Measurements from ENCODE around the gene CNOT4. TPM values are rescaled to one million over a fixed set of nuclear protein-coding genes. Genes with fewer than 3 reads are reported as not detected.
A peak's percentile ranks its signal among the peaks of the same experiment; 100 is the strongest.

The CNOT4 gene
- polyA plus RNA-seq, 2 of the 4 experiments (the other 2 are of a cell fraction), result 10.0 to 16.4 TPM

GRCh38 chr7:135557455-135558336, 47.8 kb upstream of the CNOT4 start, which contains the start of gene NUP205:
Gene NUP205 (plus strand): TSS chr7:135557917. CDS start chr7:135557945, 28 bp downstream.
- FAIRE-seq, result peak; percentile 56
- TF ChIP-seq, protein P1, sequence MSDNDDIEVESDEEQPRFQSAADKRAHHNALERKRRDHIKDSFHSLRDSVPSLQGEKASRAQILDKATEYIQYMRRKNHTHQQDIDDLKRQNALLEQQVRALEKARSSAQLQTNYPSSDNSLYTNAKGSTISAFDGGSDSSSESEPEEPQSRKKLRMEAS (IDR thresholded peaks at IDR 0.05), result peak; percentile 96
- no peak for TF ChIP-seq BHLHE40 (IDR thresholded peaks at IDR 0.05; ENCODE audit: low read depth, low read length)
- peak; percentile 89 to 93; a peak in 4 of 5 replicates for TF ChIP-seq JUN (IDR thresholded peaks at IDR 0.05)
- no peak; the same call in 1 of the 2 replicates for TF ChIP-seq HOXA7 (CRISPR knock-in tag; IDR thresholded peaks at IDR 0.05)
- peak; percentile 59 for TF ChIP-seq KDM5A (IDR thresholded peaks at IDR 0.05)
- TF ChIP-seq ZC3H11A (IDR thresholded peaks at IDR 0.05), result no peak
- TF ChIP-seq, protein P2, sequence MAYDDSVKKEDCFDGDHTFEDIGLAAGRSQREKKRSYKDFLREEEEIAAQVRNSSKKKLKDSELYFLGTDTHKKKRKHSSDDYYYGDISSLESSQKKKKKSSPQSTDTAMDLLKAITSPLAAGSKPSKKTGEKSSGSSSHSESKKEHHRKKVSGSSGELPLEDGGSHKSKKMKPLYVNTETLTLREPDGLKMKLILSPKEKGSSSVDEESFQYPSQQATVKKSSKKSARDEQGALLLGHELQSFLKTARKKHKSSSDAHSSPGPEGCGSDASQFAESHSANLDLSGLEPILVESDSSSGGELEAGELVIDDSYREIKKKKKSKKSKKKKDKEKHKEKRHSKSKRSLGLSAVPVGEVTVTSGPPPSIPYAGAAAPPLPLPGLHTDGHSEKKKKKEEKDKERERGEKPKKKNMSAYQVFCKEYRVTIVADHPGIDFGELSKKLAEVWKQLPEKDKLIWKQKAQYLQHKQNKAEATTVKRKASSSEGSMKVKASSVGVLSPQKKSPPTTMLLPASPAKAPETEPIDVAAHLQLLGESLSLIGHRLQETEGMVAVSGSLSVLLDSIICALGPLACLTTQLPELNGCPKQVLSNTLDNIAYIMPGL (CRISPR knock-in tag; IDR thresholded peaks at IDR 0.05; ENCODE audit: borderline replicate concordance), result peak; percentile 54; the same call in 1 of the 2 replicates
- no peak for TF ChIP-seq CTCF (IDR thresholded peaks at IDR 0.05)
- no peak for TF ChIP-seq SREBF2 (IDR thresholded peaks at IDR 0.05)
- TF ChIP-seq, protein P3, sequence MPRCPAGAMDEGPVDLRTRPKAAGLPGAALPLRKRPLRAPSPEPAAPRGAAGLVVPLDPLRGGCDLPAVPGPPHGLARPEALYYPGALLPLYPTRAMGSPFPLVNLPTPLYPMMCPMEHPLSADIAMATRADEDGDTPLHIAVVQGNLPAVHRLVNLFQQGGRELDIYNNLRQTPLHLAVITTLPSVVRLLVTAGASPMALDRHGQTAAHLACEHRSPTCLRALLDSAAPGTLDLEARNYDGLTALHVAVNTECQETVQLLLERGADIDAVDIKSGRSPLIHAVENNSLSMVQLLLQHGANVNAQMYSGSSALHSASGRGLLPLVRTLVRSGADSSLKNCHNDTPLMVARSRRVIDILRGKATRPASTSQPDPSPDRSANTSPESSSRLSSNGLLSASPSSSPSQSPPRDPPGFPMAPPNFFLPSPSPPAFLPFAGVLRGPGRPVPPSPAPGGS (IDR thresholded peaks at IDR 0.05), result no peak
- peak; percentile 51 for TF ChIP-seq CHD2 (IDR thresholded peaks at IDR 0.05; ENCODE audit: low read length, partially characterized antibody)
- no peak for TF ChIP-seq NFE2L2 (conservative IDR thresholded peaks at IDR 0.05; ENCODE audit: low read length)
- TF ChIP-seq RAD21 (conservative IDR thresholded peaks at IDR 0.05 in 1 of 2, IDR thresholded peaks at IDR 0.05 in 1 of 2), result no peak
- TF ChIP-seq, protein P4, sequence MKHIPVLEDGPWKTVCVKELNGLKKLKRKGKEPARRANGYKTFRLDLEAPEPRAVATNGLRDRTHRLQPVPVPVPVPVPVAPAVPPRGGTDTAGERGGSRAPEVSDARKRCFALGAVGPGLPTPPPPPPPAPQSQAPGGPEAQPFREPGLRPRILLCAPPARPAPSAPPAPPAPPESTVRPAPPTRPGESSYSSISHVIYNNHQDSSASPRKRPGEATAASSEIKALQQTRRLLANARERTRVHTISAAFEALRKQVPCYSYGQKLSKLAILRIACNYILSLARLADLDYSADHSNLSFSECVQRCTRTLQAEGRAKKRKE (CRISPR knock-in tag; IDR thresholded peaks at IDR 0.05; ENCODE audit: low read depth), result no peak; the same call in 1 of the 2 replicates
- no peak for TF ChIP-seq NPAS2 (CRISPR knock-in tag; IDR thresholded peaks at IDR 0.05; ENCODE audit: borderline replicate concordance)
- peak; percentile 73 for TF ChIP-seq POLR2A (IDR thresholded peaks at IDR 0.05; ENCODE audit: low read length)
- no peak for TF ChIP-seq TFCP2L1 (CRISPR knock-in tag; IDR thresholded peaks at IDR 0.05)
- no peak for TF ChIP-seq ZNF302 (CRISPR knock-in tag; IDR thresholded peaks at IDR 0.05)
- TF ChIP-seq HEYL (CRISPR knock-in tag; IDR thresholded peaks at IDR 0.05), result no peak
- TF ChIP-seq CHD4 (IDR thresholded peaks at IDR 0.05; ENCODE audit: borderline replicate concordance), result no peak
- no peak for TF ChIP-seq ZSCAN20 (CRISPR knock-in tag; IDR thresholded peaks at IDR 0.05)
- TF ChIP-seq PBX3 (IDR thresholded peaks at IDR 0.05), result no peak
- TF ChIP-seq NR3C1 (IDR thresholded peaks at IDR 0.05), result no peak
- TF ChIP-seq PHF8 (IDR thresholded peaks at IDR 0.05; ENCODE audit: borderline replicate concordance, low read depth), result peak; percentile 93
- TF ChIP-seq HES2 (IDR thresholded peaks at IDR 0.05), result no peak
- TF ChIP-seq FOXS1 (CRISPR knock-in tag; IDR thresholded peaks at IDR 0.05), result no peak
- TF ChIP-seq E2F6 (IDR thresholded peaks at IDR 0.05; ENCODE audit: borderline replicate concordance, low read depth), result peak; percentile 95
- TF ChIP-seq ESRRA (IDR thresholded peaks at IDR 0.05; ENCODE audit: borderline replicate concordance, low read length), result no peak
- TF ChIP-seq, protein P5, sequence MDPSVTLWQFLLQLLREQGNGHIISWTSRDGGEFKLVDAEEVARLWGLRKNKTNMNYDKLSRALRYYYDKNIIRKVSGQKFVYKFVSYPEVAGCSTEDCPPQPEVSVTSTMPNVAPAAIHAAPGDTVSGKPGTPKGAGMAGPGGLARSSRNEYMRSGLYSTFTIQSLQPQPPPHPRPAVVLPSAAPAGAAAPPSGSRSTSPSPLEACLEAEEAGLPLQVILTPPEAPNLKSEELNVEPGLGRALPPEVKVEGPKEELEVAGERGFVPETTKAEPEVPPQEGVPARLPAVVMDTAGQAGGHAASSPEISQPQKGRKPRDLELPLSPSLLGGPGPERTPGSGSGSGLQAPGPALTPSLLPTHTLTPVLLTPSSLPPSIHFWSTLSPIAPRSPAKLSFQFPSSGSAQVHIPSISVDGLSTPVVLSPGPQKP (IDR thresholded peaks at IDR 0.05; ENCODE audit: low read depth, low read length), result no peak
- TF ChIP-seq HOXB5 (CRISPR knock-in tag; IDR thresholded peaks at IDR 0.05), result no peak
- no peak for TF ChIP-seq CEBPB (IDR thresholded peaks at IDR 0.05)

More at GRCh38 chr7:135557455-135558336, 47.8 kb upstream of the CNOT4 start, which contains the start of gene NUP205:
- H3K9me3 ChIP-seq, result no peaks in the 10 kb centered on the region
- DNase-seq (ENCODE audit: low read depth in 1 of 2, low spot score in 1 of 2) (peak; percentile 82 to 88), ATAC-seq (peak; percentile 91 to 94)
- peak within 1 kb of the TSS; percentile 76 for H3K4me3 ChIP-seq
- H3K27ac ChIP-seq, result peak within 1 kb of the TSS; percentile 87
- H3K4me1 ChIP-seq, result peaks cover 8% of the 10 kb centered on the region; the same call in 2 of the 3 replicates
- CTCF ChIA-PET, result interaction anchor here (0.6 to 3.1 kb wide), 8 partner anchors 9 to 787 kb away, joined by 3 to 19 read pairs (median 4); no protein-coding TSS in a partner anchor
- POLR2A ChIA-PET, result no interaction called here
- H3K4me2 ChIP-seq, result peak within 1 kb of the TSS; percentile 88
- WGBS (ENCODE audit: missing lambda C conversion rate), result 2% methylated on average over 32 of the region's 38 CpGs
